Fibroblast of skin of left quadriceps (primary cell): ENCODE data around the gene EFCAB6.

ENCODE experiments used
- DNase-seq, 2 experiments: peaks; one replicate each; pipeline ENCODE4 v3.0.0-alpha.2; 2013; ENCODE audit warnings: low read depth in 2 of 2

The EFCAB6 gene

GRCh38 chr22:43745783-43746356, 66.2 kb downstream of the EFCAB6 start:
- no peak for DNase-seq

GRCh38 chr22:43745411-43745770, 66.7 kb downstream of the EFCAB6 start:
- no peak for DNase-seq

GRCh38 chr22:43744700-43745410, 67.2 kb downstream of the EFCAB6 start:
- DNase-seq: no peak

GRCh38 chr22:43743929-43744643, 68.0 kb downstream of the EFCAB6 start:
- DNase-seq: no peak

GRCh38 chr22:43743131-43743530, 69.0 kb downstream of the EFCAB6 start:
- DNase-seq: no peak

GRCh38 chr22:43742154-43742950, 69.8 kb downstream of the EFCAB6 start:
- DNase-seq: no peak

GRCh38 chr22:43740587-43741270, 71.4 kb downstream of the EFCAB6 start:
- DNase-seq: no peak

- no peak for DNase-seq
Measured at GRCh38 chr22:43739851-43740379, 72.2 kb downstream of the EFCAB6 start.

- DNase-seq: no peak
Measured at GRCh38 chr22:43737150-43737828, 74.8 kb downstream of the EFCAB6 start.

- DNase-seq: no peak
Measured at GRCh38 chr22:43736651-43737050, 75.5 kb downstream of the EFCAB6 start.

GRCh38 chr22:43734370-43735150, 77.5 kb downstream of the EFCAB6 start:
- no peak for DNase-seq

GRCh38 chr22:43733138-43733537, 79.0 kb downstream of the EFCAB6 start:
- DNase-seq: no peak

GRCh38 chr22:43731988-43732387, 80.1 kb downstream of the EFCAB6 start:
- DNase-seq: peak in 1 of 2 experiments; percentile 3

GRCh38 chr22:43726964-43727543, 85.1 kb downstream of the EFCAB6 start:
- DNase-seq: no peak

GRCh38 chr22:43726322-43726721, 85.8 kb downstream of the EFCAB6 start:
- peak in 1 of 2 experiments; percentile 3 for DNase-seq

GRCh38 chr22:43723816-43724215, 88.3 kb downstream of the EFCAB6 start:
- peak in 1 of 2 experiments; percentile 3 for DNase-seq

- DNase-seq: no peak
Measured at GRCh38 chr22:43722444-43722843, 89.7 kb downstream of the EFCAB6 start.

GRCh38 chr22:43720716-43721115, 91.4 kb downstream of the EFCAB6 start:
- no peak for DNase-seq

- no peak for DNase-seq
Measured at GRCh38 chr22:43714104-43714503, 98.0 kb downstream of the EFCAB6 start.

- no peak for DNase-seq
Measured at GRCh38 chr22:43711681-43712080, 100.4 kb downstream of the EFCAB6 start.
